Transverse colon (tissue), 4 donors: ENCODE results near the gene MSH4.
"Not testable (repeated sequence)": the region's sequence is repeated elsewhere in the genome, so short reads cannot be mapped to it uniquely, and the experiment has no call there.

Source experiments
- CTCF ChIP-seq, 5 experiments: fragments of 200-600 bp in 3 of 5; fragments of 450-650 bp in 2 of 5; sonication (generic) in 3 of 5; IDR thresholded peaks; 1 replicate in 2 of 5; 2 replicates in 3 of 5; pipeline ENCODE4 v1.5.1; 2016 to 2017; ENCODE audit warnings: antibody characterized with exemption in 5 of 5, inconsistent platforms in 3 of 5, mild to moderate bottlenecking in 2 of 5, moderate library complexity in 1 of 5
- EP300 ChIP-seq: sonication (generic); formaldehyde crosslinking; IDR thresholded peaks from one replicate; pipeline ENCODE4 v1.6.1; 2017; ENCODE audit warnings: antibody characterized with exemption, low read depth
- POLR2AphosphoS5 ChIP-seq, 3 donors: sonication (generic); formaldehyde crosslinking; IDR thresholded peaks; one replicate each; pipeline ENCODE4 v1.6.1; 2016; ENCODE audit warnings: antibody characterized with exemption in 3 of 3

GRCh38 chr1:75943037-75943436, 146.4 kb downstream of the MSH4 start:
- TF ChIP-seq EP300; CTCF (IDR thresholded peaks at IDR 0.05); POLR2AphosphoS5 (IDR thresholded peaks at IDR 0.05): not testable (repeated sequence)
